ENCODE measurements around the gene GP5.

GRCh38 chr3:194351080-194351672, 47.9 kb downstream of the GP5 start, which contains the start of gene CPN2:
- TF ChIP-seq, protein P1, sequence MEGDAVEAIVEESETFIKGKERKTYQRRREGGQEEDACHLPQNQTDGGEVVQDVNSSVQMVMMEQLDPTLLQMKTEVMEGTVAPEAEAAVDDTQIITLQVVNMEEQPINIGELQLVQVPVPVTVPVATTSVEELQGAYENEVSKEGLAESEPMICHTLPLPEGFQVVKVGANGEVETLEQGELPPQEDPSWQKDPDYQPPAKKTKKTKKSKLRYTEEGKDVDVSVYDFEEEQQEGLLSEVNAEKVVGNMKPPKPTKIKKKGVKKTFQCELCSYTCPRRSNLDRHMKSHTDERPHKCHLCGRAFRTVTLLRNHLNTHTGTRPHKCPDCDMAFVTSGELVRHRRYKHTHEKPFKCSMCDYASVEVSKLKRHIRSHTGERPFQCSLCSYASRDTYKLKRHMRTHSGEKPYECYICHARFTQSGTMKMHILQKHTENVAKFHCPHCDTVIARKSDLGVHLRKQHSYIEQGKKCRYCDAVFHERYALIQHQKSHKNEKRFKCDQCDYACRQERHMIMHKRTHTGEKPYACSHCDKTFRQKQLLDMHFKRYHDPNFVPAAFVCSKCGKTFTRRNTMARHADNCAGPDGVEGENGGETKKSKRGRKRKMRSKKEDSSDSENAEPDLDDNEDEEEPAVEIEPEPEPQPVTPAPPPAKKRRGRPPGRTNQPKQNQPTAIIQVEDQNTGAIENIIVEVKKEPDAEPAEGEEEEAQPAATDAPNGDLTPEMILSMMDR (IDR thresholded peaks at IDR 0.05): no peak
- TF ChIP-seq POLR2A (IDR thresholded peaks at IDR 0.05) (no peak), POLR2AphosphoS5 (IDR thresholded peaks at IDR 0.05) (no peak)

Measured in prostate gland (tissue), 2 donors.